Suppressor macrophage treated with lipopolysaccharide for 1 hour (primary cell): Measurements from ENCODE around the gene PCDH9.

Source experiments
- DNase-seq, 3 donors: peaks; one replicate each; pipeline ENCODE4 v3.0.0-alpha.2; 2020 to 2022

PCDH9 gene

DNA sequence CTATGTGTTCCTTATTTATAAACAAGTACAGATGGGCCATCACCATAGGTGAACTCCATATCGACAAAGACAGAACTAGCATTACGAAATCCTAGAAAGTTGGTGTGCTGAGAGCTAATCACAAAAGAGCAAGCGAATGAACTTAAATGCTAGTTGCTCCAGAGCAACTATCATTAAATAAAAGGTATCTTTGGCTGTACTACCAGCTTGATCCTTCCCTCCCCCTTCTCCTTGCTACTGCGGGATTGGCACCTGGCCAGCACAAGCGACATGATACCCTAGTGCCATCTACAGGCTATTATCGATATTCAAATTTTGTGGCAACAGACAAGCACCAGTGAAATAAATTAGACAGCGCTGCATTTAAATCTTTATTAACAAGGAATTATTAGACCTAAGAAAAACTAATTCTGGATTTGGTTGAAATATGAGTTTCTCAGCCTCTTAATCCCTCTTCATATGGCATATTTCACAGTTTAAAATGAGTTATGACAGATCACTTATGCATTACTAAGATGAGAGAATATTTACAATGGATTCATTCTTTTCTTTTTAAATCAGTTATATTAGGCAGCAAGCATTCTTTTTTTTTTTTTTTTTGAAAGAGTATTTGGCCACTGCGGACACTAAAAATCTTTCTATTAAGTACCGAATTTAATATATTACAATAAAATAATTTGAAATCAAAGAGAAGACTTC, 5.8 kb downstream of the PCDH9 start:
- DNase-seq, result peak; percentile 74 to 77 (median 74)

- peak in 1 of 3 donors; percentile 1 for DNase-seq
Observed at GRCh38 chr13:67223742-67224141, 6.4 kb downstream of the PCDH9 start.

GRCh38 chr13:67223024-67223423, 7.1 kb downstream of the PCDH9 start:
- peak; percentile 60 to 91 (median 83) for DNase-seq

- peak in 1 of 3 donors; percentile 1 for DNase-seq
Observed at GRCh38 chr13:67221630-67222226, 8.4 kb downstream of the PCDH9 start.

GRCh38 chr13:67219113-67219512, 11.0 kb downstream of the PCDH9 start:
- no peak for DNase-seq

GRCh38 chr13:67217880-67218279, 12.3 kb downstream of the PCDH9 start:
- DNase-seq, result no peak

DNA sequence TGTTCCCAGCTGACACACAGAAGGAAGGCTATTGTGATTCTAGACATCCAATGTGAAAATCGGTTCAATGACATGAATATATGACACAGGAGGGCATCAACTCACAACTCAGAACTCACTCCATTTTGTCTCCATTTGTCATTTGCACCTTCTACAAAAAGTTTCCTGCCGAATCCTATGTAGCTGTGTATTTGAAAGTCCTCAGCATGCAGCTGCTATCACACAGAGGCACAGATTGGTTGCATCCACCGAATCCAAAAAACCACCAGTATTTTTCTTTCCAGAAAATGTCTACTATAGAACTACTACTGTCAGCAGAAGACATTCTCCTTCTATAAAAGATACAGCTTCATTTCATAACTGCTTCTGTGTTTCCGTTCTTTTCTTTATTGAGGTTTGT, 13.3 kb downstream of the PCDH9 start:
- DNase-seq, result no peak

DNA sequence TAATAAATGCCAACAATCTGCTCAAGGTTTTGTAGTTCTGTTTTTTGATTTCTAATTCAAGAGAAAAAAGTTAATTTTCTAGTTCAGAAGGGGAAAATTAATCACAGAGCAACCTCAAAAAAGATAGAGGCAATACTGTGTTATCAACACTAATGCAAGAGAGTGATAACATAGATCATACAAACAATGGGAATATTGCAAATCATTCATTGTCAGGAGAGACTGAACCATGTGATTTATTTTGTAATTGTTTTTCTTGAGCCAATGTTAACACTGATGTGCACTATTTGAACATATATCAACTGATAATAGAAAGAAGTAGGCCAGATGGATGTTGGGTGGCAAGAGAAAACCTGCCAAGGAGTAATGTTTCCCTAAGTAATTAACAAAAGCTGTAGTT, 19.9 kb downstream of the PCDH9 start:
- DNase-seq, result no peak

- DNase-seq, result no peak
Observed at GRCh38 chr13:67208552-67208951, 21.6 kb downstream of the PCDH9 start.

- DNase-seq, result no peak
Observed at GRCh38 chr13:67204764-67205163, 25.4 kb downstream of the PCDH9 start.

- no peak for DNase-seq
Observed at GRCh38 chr13:67200605-67201004, 29.5 kb downstream of the PCDH9 start.

DNA sequence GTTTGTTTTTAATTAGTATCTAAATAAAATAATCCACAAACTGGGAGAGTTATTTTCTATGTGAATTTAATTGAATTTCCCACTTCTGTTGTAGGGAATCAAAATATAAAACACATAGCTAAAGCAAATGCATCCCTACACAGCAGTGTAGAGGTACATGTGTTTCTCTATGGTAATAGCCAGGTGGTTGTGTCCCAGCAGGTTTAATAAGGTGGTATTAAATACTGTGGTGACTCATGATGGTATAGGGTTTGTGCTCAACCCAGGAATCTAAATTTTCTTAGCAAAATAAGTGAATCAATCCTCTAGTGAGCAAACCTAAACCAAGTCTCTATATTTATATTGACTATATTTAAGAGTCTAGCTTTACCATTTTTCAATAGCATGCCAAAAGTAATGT, 30.0 kb downstream of the PCDH9 start:
- no peak for DNase-seq

DNA sequence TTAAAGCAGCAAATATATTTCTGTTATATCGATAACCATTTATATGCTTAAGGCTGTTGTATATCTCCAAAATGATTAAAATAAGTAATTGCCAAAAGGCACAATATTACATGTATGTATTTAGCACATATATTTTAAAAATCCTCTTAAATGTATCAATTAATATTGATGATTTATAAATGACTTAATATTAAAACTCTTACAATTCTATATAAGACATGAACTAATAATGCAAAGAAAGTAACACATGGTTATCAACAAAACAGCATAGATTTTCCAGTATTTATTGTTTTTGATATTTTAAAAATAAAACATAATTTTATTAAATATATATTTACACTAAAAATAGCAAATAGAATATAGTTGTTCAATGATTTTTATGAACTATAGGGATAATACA, 32.4 kb downstream of the PCDH9 start:
- DNase-seq, result no peak

- no peak for DNase-seq
Observed at GRCh38 chr13:67193979-67194378, 36.2 kb downstream of the PCDH9 start.

DNA sequence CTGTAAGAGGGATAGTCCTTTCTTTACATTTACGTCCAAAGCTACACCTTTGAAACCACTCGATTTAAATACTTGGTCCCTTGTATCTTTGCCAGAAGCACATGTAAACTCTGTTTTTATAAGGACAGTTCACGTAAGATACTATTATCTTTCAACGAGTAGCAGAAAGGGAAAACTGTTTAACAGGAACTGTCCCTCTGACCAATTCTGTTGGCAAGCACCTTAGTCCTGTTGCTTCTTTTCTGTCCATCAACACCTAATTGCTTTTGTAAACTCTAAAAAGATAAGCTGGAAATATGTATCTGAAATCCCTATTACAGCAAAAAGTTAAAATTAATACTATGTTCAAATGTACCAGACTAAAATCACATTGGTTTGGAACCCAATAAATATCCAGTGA, 37.4 kb downstream of the PCDH9 start:
- no peak for DNase-seq

DNA sequence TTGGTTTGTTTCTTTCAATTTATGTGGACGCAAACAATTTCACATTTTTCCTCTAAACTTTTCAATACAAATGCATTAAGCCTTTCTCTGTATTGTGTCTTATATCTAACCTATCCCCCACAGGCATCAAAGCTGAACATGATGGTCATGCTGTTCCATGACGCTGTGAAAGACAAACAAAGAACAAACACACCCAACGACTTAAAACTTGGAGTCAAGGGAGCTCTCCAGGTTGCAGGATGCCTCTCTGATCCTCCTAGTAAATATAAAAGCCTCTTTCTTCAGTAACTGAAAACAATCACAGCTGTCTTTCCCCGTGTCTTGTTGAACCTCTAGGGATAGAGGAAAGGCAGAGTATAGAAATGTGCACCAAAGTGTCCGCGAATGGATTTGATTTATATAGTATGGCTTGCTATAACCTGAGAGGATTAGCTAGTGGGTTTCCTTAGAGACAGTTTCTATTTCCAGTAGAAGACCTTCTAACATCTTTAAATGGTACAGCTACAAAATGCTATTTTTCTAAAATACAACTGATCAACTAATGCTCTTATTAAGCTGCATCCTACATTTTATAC, 43.1 kb downstream of the PCDH9 start:
- no peak for DNase-seq

DNA sequence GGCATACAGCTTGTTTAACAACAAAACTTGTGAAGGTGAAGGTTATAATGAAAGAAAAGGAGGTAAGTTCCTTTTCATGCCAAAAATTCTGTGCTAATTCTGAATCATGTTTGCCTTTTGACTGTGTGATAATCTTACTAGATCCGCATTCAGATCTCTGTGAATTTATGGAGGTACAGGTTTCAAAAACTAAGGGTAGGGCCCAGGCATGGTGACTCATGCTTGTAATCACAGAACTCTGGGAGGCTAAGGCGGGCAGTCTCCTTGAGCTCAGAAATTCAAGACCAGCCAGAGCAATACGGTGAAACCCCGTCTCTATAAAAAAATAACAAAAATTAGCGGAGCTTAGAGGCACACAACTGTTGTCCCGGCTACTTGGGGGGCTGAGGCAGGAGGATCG, 45.9 kb downstream of the PCDH9 start:
- no peak for DNase-seq

DNA sequence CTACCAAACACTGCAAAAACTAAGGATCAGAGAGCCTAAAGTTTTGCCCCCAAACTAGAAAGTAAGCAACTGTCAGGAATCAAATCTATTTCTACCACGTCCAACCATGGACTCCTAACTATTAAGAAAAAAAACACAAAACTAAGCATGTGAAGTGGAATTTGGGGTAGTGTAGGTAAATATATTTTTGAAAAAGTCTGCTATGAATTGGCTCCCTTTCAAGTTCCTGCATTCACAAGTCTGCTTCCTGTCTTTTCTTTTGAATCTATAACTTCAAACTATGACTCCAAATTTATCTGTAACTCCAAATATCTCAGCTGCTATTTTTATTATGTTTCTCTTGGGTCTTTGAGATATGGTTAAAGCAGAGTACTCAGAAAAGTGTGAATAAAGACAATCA, 47.0 kb downstream of the PCDH9 start:
- no peak for DNase-seq

GRCh38 chr13:67175836-67176459, 54.2 kb downstream of the PCDH9 start:
- no peak for DNase-seq

GRCh38 chr13:67168384-67168783, 61.8 kb downstream of the PCDH9 start:
- no peak for DNase-seq

- DNase-seq, result no peak
Observed at GRCh38 chr13:67167420-67167819, 62.7 kb downstream of the PCDH9 start.

DNA sequence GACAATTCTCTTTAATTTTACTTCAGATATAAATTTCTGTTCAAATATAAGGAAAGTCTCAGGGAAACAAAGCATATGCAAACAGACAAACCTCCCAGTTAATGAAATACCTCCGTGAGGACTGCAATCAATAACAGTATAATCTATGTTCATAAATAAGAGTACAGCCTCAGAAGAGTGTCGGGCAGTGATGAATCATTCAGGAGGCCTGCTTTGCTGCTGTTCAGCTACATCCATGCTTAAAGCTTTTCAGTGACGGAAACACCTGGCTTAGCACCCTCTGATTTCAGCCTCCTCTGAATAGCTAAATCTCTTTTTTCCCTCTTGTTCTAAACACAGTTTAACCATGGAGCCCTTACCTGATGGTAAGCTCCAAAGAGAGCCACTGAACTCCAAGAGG, 69.0 kb downstream of the PCDH9 start:
- DNase-seq, result no peak

DNA sequence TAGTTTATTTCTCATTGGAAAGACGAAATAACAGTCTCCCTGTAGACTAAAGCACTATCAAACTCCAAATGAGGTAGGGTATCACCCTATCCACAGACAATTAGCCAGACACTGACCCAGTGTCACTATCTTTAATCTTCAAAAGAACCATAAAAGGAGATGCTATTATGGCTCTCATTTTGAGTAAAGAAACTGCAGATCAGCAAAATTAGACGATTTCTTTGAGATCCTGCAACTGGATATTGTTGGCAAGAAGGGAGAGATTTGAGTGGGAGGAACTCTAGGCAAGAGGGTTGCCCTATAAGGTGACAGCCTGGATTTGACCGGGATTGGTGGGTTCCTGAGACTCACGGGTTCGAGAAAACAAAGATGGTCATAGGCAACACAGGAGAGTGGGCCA, 71.2 kb downstream of the PCDH9 start:
- no peak for DNase-seq

- no peak for DNase-seq
Observed at GRCh38 chr13:67156723-67157060, 73.4 kb downstream of the PCDH9 start.
